HL-60 (cell line): Measurements from ENCODE around the gene ZIK1.
A peak's percentile ranks its signal among the peaks of the same experiment; 100 is the strongest.

Experiments used
- GABPA ChIP-seq: IDR thresholded peaks from 2 replicates; pipeline ENCODE4 v1.6.1; 2012; ENCODE audit warnings: low read depth
- TF ChIP-seq, protein P1 (sequence below): IDR thresholded peaks from one replicate; pipeline ENCODE4 v1.5.1; 2011; ENCODE audit warnings: low read length, control low read depth, inconsistent platforms; ENCODE audit not compliant: insufficient read depth

DNA sequence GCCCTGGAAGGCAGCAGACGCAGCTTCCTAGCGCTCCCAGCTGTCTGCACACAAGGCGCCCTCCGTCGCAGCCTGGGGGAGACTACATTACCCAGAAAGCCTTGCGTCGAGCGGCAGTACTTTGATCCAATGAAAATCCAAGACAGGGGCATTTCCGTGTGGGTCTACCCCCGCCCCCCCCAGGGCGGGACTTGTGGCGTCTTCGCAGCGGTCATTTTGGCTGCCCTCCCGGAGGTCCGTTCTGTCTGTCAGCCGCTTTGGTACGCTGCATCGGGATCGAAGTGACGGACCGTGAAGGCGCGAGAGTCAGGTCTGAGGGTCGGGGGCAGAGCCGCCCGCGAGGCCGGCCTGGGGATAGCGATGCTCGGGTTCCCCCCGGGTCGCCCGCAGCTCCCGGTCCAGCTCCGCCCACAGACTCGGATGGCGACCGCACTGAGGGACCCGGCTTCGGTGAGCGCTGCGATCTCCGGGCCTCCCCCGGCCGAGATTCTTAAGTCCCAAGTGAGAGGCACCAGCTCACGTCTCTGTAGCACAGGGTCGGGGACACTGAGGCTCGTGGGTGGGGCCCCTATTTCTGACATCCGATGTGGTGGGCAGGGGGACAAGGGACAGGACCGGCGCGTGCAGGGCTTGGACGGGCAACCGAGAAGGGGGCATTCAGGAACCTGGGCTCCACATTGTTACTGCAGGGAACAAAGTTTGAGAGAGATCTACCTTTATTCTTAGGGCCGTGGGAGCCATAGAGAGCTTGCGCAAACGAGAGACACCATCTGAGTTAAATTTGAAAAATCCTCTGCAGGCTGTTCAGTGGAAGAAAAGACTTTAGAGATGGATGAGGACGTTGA, 49.3 kb downstream of the ZIK1 start, which contains the start of gene ZNF211:
- TF ChIP-seq, protein P1, sequence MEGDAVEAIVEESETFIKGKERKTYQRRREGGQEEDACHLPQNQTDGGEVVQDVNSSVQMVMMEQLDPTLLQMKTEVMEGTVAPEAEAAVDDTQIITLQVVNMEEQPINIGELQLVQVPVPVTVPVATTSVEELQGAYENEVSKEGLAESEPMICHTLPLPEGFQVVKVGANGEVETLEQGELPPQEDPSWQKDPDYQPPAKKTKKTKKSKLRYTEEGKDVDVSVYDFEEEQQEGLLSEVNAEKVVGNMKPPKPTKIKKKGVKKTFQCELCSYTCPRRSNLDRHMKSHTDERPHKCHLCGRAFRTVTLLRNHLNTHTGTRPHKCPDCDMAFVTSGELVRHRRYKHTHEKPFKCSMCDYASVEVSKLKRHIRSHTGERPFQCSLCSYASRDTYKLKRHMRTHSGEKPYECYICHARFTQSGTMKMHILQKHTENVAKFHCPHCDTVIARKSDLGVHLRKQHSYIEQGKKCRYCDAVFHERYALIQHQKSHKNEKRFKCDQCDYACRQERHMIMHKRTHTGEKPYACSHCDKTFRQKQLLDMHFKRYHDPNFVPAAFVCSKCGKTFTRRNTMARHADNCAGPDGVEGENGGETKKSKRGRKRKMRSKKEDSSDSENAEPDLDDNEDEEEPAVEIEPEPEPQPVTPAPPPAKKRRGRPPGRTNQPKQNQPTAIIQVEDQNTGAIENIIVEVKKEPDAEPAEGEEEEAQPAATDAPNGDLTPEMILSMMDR, result no peak
- peak; percentile 83 for TF ChIP-seq GABPA
